MM.1S (cell line): ENCODE measurements around the gene ELOB.

Experiments
- DNase-seq: peaks from one replicate; pipeline ENCODE4 v3.0.0-alpha.2; 2015
- H2AFZ ChIP-seq: fragments of 300-600 bp; sonication (generic); 2 replicates; pipeline ENCODE4 v1.6.0; 2016; ENCODE audit warnings: antibody characterized with exemption, low read length
- H3F3A ChIP-seq: fragments of 300-600 bp; sonication (generic); 2 replicates; pipeline ENCODE4 v1.6.1; 2016; ENCODE audit warnings: mild to moderate bottlenecking, antibody characterized with exemption, low read length, moderate library complexity, mixed read lengths; ENCODE audit not compliant: insufficient read depth
- H3K27ac ChIP-seq: fragments of 300-600 bp; sonication (generic); 2 replicates; pipeline ENCODE4 v1.5.1; 2016; ENCODE audit warnings: mild to moderate bottlenecking, low read length
- H3K27me3 ChIP-seq: fragments of 300-600 bp; sonication (generic); replicated peaks from 2 replicates; pipeline ENCODE4 v1.6.0; 2016; ENCODE audit warnings: low read length; ENCODE audit not compliant: insufficient read depth
- H3K36me3 ChIP-seq: fragments of 300-600 bp; sonication (generic); replicated peaks from 2 replicates; pipeline ENCODE4 v1.6.1; 2016; ENCODE audit warnings: mild to moderate bottlenecking, low read length, mixed read lengths; ENCODE audit not compliant: insufficient read depth
- H3K4me1 ChIP-seq: fragments of 300-600 bp; sonication (generic); 2 replicates; pipeline ENCODE4 v1.6.1; 2016; ENCODE audit warnings: low read length, mixed read lengths
- H3K4me2 ChIP-seq: fragments of 300-600 bp; sonication (generic); 2 replicates; pipeline ENCODE4 v1.6.0; 2016; ENCODE audit warnings: low read depth, low read length
- H3K4me3 ChIP-seq: fragments of 300-600 bp; sonication (generic); 2 replicates; pipeline ENCODE4 v1.5.1; 2016; ENCODE audit warnings: low read length, mixed read lengths
- H3K79me2 ChIP-seq: fragments of 300-600 bp; sonication (generic); 2 replicates; pipeline ENCODE4 v1.6.1; 2016; ENCODE audit warnings: mixed run types, low read length, mixed read lengths
- H3K9ac ChIP-seq: fragments of 300-600 bp; sonication (generic); 2 replicates; pipeline ENCODE4 v1.6.1; 2016; ENCODE audit warnings: low read length, mixed read lengths
- H3K9me2 ChIP-seq: fragments of 300-600 bp; sonication (generic); replicated peaks from 2 replicates; pipeline ENCODE4 v1.6.1; 2016; ENCODE audit warnings: mild to moderate bottlenecking, low read length, mixed read lengths; ENCODE audit not compliant: insufficient read depth
- H3K9me3 ChIP-seq: fragments of 300-600 bp; sonication (generic); replicated peaks from 2 replicates; pipeline ENCODE4 v1.6.1; 2016; ENCODE audit warnings: mild to moderate bottlenecking, low read length, mixed read lengths; ENCODE audit not compliant: insufficient read depth
- H4K20me1 ChIP-seq: fragments of 300-600 bp; sonication (generic); 2 replicates; pipeline ENCODE4 v1.6.1; 2016; ENCODE audit warnings: mild to moderate bottlenecking, low read length, moderate library complexity, mixed read lengths; ENCODE audit not compliant: insufficient read depth
- EZH2 ChIP-seq: fragments of 300-600 bp; sonication (generic); optimal IDR thresholded peaks from 2 replicates; pipeline ENCODE3; 2017; ENCODE audit warnings: low read depth, mild to moderate bottlenecking, antibody characterized with exemption, low read length, mixed read lengths
- EZH2phosphoT487 ChIP-seq: fragments of 300-600 bp; sonication (generic); IDR thresholded peaks from 2 replicates; pipeline ENCODE4 v1.6.1; 2018; ENCODE audit warnings: antibody characterized with exemption, low read length
- TF ChIP-seq, protein P1 (sequence below): fragments of 300-600 bp; sonication (generic); IDR thresholded peaks from 2 replicates; pipeline ENCODE4 v1.5.1; 2016; ENCODE audit warnings: antibody characterized with exemption, low read length, mixed read lengths

Gene ELOB

GRCh38 chr16:2737238-2737605 is 39.9 kb downstream of the ELOB start:
- no peak overlapping the region for H3K4me3 ChIP-seq
- no peak for DNase-seq
- H3K4me1 ChIP-seq = no peaks in the 10 kb centered on the region
- no peaks in the 10 kb centered on the region for H4K20me1 ChIP-seq
- H3K27ac ChIP-seq = no peak overlapping the region
- no peak overlapping the region for H3K4me2 ChIP-seq
- peaks cover 7% of the 10 kb centered on the region; the same call in 1 of the 2 replicates for H3K27me3 ChIP-seq
- H3K36me3 ChIP-seq = no peaks in the 10 kb centered on the region
- no peaks in the 10 kb centered on the region for H3K9me2 ChIP-seq
- no peaks in the 10 kb centered on the region for H3K79me2 ChIP-seq
- TF ChIP-seq EZH2 (no peak), EZH2phosphoT487 (no peak)
- TF ChIP-seq, protein P1, sequence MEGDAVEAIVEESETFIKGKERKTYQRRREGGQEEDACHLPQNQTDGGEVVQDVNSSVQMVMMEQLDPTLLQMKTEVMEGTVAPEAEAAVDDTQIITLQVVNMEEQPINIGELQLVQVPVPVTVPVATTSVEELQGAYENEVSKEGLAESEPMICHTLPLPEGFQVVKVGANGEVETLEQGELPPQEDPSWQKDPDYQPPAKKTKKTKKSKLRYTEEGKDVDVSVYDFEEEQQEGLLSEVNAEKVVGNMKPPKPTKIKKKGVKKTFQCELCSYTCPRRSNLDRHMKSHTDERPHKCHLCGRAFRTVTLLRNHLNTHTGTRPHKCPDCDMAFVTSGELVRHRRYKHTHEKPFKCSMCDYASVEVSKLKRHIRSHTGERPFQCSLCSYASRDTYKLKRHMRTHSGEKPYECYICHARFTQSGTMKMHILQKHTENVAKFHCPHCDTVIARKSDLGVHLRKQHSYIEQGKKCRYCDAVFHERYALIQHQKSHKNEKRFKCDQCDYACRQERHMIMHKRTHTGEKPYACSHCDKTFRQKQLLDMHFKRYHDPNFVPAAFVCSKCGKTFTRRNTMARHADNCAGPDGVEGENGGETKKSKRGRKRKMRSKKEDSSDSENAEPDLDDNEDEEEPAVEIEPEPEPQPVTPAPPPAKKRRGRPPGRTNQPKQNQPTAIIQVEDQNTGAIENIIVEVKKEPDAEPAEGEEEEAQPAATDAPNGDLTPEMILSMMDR = no peak
- H3K9ac ChIP-seq = no peak overlapping the region
- no peaks in the 10 kb centered on the region for H3F3A ChIP-seq
- H3K9me3 ChIP-seq = no peaks in the 10 kb centered on the region
- no peak overlapping the region for H2AFZ ChIP-seq

DNA sequence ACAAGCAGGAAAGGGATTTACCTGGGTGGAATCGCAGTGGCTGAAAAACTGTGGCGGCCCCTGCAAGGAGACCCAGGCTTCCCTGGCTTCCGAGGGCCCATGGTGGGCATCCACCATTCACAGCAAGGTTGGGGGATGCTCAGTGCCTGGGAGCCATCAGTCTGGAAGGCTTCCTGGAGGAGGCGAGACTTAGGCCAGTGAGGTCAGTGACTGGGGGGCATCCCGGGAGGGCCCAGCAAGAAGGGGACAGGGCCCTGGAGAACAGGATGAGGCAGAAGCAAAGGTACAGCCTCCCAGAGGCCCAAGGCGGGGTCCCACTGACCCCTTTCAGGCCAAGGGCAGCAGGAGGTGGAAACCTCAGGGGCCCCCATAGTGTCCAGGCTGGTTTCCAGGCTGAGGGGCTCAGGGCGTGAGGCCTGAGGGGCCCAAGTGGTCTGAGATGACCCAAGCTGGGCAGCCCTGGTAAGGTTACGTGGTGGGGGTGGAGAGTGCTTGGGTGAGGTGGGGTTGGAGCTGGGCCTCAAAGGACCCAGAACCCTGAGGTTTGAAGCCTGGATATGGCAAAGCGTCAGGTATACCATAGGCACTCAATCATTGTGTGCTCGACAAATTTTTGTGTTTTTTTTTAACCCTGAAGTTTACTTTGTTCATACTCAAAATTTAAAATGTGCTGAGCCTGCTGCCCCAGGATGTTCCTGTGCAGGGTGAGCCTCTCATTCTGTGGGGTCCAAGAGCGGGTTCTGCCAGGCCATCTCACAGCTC is 40.4 kb downstream of the ELOB start:
- Histone ChIP-seq H3K9ac (no peak overlapping the region), H3K36me3 (no peaks in the 10 kb centered on the region), H3K4me2 (no peak overlapping the region), H3K4me1 (no peaks in the 10 kb centered on the region), H3K79me2 (no peaks in the 10 kb centered on the region), H4K20me1 (no peaks in the 10 kb centered on the region), H3K27me3 (peaks cover 12% of the 10 kb centered on the region), H3K9me2 (no peaks in the 10 kb centered on the region), H3K27ac (no peak overlapping the region), H3F3A (no peaks in the 10 kb centered on the region), H3K4me3 (no peak overlapping the region), H3K9me3 (no peaks in the 10 kb centered on the region), H2AFZ (no peak overlapping the region)
- TF ChIP-seq, protein P1 = no peak
- no peak for TF ChIP-seq EZH2
- no peak for TF ChIP-seq EZH2phosphoT487
- DNase-seq = no peak

DNA sequence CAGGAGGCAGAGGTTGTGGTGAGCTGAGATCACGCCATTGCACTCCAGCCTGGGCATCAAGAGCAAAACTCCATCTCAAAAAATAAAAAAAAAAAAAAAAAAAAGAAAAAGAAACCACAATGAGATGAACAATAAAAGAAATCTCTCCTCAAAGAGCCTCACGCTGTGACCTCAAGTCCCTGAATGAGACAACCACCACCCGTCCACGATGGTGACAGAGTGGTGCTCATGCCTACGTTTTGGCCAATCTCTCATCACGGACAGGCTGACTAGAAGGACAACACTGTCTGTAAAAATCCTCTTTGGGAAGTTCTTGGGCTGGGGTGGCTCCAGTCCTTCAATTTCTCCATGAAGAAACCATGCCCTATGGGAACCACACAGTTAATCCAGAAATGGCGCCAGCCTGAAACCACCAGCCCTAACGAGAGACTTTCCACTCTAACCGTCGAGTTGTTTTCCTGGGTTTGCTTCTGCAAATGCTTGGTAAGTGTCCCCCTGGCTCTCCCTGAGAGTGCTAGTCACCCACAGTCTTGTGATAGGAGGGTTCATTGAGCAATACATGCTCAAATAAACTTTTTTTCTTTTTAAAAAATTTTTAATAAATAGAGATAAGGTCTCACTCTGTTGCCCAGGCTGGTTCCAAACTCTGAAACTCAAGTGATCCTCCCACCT is 42.1 kb downstream of the ELOB start:
- H4K20me1 ChIP-seq = no peaks in the 10 kb centered on the region
- H3K9me3 ChIP-seq = no peaks in the 10 kb centered on the region
- no peak overlapping the region for H3K4me3 ChIP-seq
- H3K27ac ChIP-seq = no peak overlapping the region
- DNase-seq = no peak
- no peaks in the 10 kb centered on the region for H3K79me2 ChIP-seq
- H3K9ac ChIP-seq = no peak overlapping the region
- H3K36me3 ChIP-seq = no peaks in the 10 kb centered on the region
- no peaks in the 10 kb centered on the region for H3K9me2 ChIP-seq
- no peaks in the 10 kb centered on the region for H3K4me1 ChIP-seq
- H3F3A ChIP-seq = no peaks in the 10 kb centered on the region
- no peak for TF ChIP-seq EZH2phosphoT487
- TF ChIP-seq, protein P1 = no peak
- no peak for TF ChIP-seq EZH2
- no peak overlapping the region for H2AFZ ChIP-seq
- peaks cover 24% of the 10 kb centered on the region for H3K27me3 ChIP-seq
- H3K4me2 ChIP-seq = no peak overlapping the region
